ENCODE results near the gene ZNF441. TPM values are rescaled to one million over a fixed set of nuclear protein-coding genes. Genes with fewer than 3 reads are reported as not detected.

Gene ZNF441
- total and polyA plus RNA-seq, 2 of the 13 experiments (the other 11 are each of a cell fraction or from before 2014, with no cell fraction given): 2.8 to 10.0 TPM

DNA sequence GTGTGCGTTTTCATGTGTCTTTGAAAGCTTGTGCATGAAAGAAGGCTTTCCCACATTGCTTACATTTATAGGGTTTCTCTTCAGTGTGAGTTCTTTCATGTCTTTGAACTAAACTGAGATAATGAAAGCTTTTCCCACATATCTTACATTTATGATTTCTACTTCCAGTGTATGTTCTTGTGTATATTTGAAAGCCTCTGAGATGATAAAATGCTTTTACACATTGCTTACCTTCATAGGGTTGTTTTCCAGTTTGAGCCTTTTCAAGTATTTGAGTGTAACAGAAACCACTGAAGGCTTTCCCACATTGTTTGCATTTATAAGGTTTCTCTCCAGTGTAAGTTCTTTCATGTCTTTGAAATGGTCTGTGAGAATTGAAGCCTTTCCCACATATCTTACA lies 9.8 kb upstream of the ZNF441 start:
- no peak for ATAC-seq
- FAIRE-seq: no peak
- 0% methylated on average over 1 of the region's 1 CpG for WGBS (ENCODE audit: low lambda C conversion rate)
- no peaks in the 10 kb centered on the region for H3K36me3 ChIP-seq (replicated peaks in 1 of 2; ENCODE audit: control insufficient read depth in 1 of 2, insufficient read depth in 2 of 2, low read length in 2 of 2)
- H3K9me3 ChIP-seq (ENCODE audit: low read length): no peaks in the 10 kb centered on the region
- intact Hi-C loops (cut with micrococcal nuclease; ENCODE audit: unreplicated experiment) (no loop called here), in situ Hi-C loops (cut with HindIII; ENCODE audit: extremely low pct_ligation_motif_present, low pct_unique_long_range_greater_than_20kb) (no loop called here)
- no peak overlapping the region for H3K4me3 ChIP-seq (replicated peaks in 1 of 3; ENCODE audit: insufficient read depth in 1 of 3, low read depth in 2 of 3, low read length in 3 of 3)
- peaks cover 0 to 12% of the 10 kb centered on the region in 2 experiments; a peak in 1 of 5 replicates for H3K27me3 ChIP-seq (ENCODE audit: control insufficient read depth in 1 of 2, insufficient read depth in 2 of 2, low read length in 2 of 2)
- H3K4me1 ChIP-seq (ENCODE audit: insufficient read depth, low read length): peaks cover 14% of the 10 kb centered on the region
- no peak overlapping the region for H3K9ac ChIP-seq (ENCODE audit: insufficient read depth, low read depth, low read length)
- no peak overlapping the region for H3K27ac ChIP-seq (ENCODE audit: extremely low read length, insufficient read depth, low read length)
- no peak overlapping the region for H3K4me2 ChIP-seq (ENCODE audit: low read depth, low read length)
- no peaks in the 10 kb centered on the region for H4K20me1 ChIP-seq (ENCODE audit: insufficient read depth, low read length)
- H2AFZ ChIP-seq (ENCODE audit: low read length): no peak overlapping the region
- ChIA-PET CTCF (ENCODE audit: low intra/inter-chr PET ratio, low total read pairs) (no interaction called here), POLR2A (no interaction called here)
- no peaks in the 10 kb centered on the region for H3K79me2 ChIP-seq (ENCODE audit: insufficient read depth, low read length)
- no peak for DNase-seq (ENCODE audit: low spot score)
- BruUV-seq (replicated peaks): no TSS peak
- TF ChIP-seq BCL3 (CRISPR knock-in tag; IDR thresholded peaks at IDR 0.05): no peak
- TF ChIP-seq ZNF790 (CRISPR knock-in tag; IDR thresholded peaks at IDR 0.05; ENCODE audit: borderline replicate concordance): no peak
- no peak for TF ChIP-seq NFKBIZ (CRISPR knock-in tag; IDR thresholded peaks at IDR 0.05)
- TF ChIP-seq XBP1 (CRISPR knock-in tag; IDR thresholded peaks at IDR 0.05): no peak
- TF ChIP-seq ZFP36L2 (CRISPR knock-in tag; IDR thresholded peaks at IDR 0.05): no peak
- no peak for TF ChIP-seq IRX3 (CRISPR knock-in tag; IDR thresholded peaks at IDR 0.05; ENCODE audit: borderline replicate concordance, low read depth)
- TF ChIP-seq MED8 (CRISPR knock-in tag; IDR thresholded peaks at IDR 0.05; ENCODE audit: insufficient replicate concordance): no peak
- no peak for TF ChIP-seq ZNF746 (CRISPR knock-in tag; IDR thresholded peaks at IDR 0.05)
- TF ChIP-seq, protein P1, sequence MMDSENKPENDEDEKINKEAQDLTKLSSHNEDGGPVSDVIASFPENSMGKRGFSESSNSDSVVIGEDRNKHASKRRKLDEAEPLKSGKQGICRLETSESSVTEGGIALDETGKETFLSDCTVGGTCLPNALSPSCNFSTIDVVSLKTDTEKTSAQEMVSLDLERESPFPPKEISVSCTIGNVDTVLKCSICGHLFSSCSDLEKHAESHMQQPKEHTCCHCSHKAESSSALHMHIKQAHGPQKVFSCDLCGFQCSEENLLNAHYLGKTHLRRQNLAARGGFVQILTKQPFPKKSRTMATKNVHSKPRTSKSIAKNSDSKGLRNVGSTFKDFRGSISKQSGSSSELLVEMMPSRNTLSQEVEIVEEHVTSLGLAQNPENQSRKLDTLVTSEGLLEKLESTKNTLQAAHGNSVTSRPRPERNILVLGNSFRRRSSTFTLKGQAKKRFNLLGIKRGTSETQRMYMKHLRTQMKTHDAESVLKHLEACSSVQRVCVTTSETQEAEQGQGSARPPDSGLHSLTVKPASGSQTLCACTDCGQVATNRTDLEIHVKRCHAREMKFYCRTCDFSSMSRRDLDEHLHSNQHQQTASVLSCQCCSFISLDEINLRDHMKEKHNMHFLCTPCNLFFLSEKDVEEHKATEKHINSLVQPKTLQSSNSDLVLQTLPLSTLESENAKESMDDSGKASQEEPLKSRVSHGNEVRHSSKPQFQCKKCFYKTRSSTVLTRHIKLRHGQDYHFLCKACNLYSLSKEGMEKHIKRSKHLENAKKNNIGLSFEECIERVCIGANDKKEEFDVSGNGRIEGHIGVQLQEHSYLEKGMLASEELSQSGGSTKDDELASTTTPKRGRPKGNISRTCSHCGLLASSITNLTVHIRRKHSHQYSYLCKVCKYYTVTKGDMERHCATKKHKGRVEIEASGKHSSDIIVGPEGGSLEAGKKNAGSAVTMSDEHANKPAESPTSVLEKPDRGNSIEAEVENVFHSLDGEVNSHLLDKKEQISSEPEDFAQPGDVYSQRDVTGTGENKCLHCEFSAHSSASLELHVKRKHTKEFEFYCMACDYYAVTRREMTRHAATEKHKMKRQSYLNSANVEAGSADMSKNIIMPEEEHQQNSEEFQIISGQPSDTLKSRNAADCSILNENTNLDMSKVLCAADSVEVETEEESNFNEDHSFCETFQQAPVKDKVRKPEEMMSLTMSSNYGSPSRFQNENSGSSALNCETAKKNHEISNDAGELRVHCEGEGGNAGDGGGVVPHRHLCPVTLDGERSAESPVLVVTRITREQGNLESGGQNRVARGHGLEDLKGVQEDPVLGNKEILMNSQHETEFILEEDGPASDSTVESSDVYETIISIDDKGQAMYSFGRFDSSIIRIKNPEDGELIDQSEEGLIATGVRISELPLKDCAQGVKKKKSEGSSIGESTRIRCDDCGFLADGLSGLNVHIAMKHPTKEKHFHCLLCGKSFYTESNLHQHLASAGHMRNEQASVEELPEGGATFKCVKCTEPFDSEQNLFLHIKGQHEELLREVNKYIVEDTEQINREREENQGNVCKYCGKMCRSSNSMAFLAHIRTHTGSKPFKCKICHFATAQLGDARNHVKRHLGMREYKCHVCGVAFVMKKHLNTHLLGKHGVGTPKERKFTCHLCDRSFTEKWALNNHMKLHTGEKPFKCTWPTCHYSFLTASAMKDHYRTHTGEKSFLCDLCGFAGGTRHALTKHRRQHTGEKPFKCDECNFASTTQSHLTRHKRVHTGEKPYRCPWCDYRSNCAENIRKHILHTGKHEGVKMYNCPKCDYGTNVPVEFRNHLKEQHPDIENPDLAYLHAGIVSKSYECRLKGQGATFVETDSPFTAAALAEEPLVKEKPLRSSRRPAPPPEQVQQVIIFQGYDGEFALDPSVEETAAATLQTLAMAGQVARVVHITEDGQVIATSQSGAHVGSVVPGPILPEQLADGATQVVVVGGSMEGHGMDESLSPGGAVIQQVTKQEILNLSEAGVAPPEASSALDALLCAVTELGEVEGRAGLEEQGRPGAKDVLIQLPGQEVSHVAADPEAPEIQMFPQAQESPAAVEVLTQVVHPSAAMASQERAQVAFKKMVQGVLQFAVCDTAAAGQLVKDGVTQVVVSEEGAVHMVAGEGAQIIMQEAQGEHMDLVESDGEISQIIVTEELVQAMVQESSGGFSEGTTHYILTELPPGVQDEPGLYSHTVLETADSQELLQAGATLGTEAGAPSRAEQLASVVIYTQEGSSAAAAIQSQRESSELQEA (CRISPR knock-in tag; IDR thresholded peaks at IDR 0.05; ENCODE audit: not compliant biosample characterization): no peak
- TF ChIP-seq AGO2 (optimal IDR thresholded peaks at IDR 0.05; ENCODE audit: low read depth, low read length): no peak
- TF ChIP-seq, protein P2, sequence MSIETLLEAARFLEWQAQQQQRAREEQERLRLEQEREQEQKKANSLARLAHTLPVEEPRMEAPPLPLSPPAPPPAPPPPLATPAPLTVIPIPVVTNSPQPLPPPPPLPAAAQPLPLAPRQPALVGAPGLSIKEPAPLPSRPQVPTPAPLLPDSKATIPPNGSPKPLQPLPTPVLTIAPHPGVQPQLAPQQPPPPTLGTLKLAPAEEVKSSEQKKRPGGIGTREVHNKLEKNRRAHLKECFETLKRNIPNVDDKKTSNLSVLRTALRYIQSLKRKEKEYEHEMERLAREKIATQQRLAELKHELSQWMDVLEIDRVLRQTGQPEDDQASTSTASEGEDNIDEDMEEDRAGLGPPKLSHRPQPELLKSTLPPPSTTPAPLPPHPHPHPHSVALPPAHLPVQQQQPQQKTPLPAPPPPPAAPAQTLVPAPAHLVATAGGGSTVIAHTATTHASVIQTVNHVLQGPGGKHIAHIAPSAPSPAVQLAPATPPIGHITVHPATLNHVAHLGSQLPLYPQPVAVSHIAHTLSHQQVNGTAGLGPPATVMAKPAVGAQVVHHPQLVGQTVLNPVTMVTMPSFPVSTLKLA (IDR thresholded peaks at IDR 0.05): no peak
- TF ChIP-seq NCOA2 (CRISPR knock-in tag; IDR thresholded peaks at IDR 0.05): no peak
- no peak for TF ChIP-seq HNRNPH1 (optimal IDR thresholded peaks at IDR 0.05; ENCODE audit: low read depth, low read length)

Measured in HepG2 (cell line).